HCT116 (cell line): ENCODE results near the gene DISP1. TPM values are rescaled to one million over a fixed set of nuclear protein-coding genes. Genes with fewer than 3 reads are reported as not detected.
"Not testable (repeated sequence)": the region's sequence is repeated elsewhere in the genome, so short reads cannot be mapped to it uniquely, and the experiment has no call there.

Experiments
- ATAC-seq: fragments of 200-7000 bp; cut with Tn5 transposase; 2 replicates; pipeline ENCODE4 v1.9.1; 2020; ENCODE audit warnings: mild to moderate bottlenecking, moderate library complexity
- BruUV-seq: library from RNA; stranded (reverse); fragments of 400-500 nt; replicated peaks from 2 replicates; lab custom pipeline; 2021; lab: Mats Ljungman, UMichigan
- CTCF ChIA-PET: fragments of 300-600 bp; sonication (Branson Sonifier 250); formaldehyde crosslinking; loops from one replicate; lab custom pipeline; 2021; ENCODE audit warnings: antibody characterized with exemption; lab: Charles Lee
- POLR2A ChIA-PET: fragments of 300-600, 350-600 bp; sonication (Branson Sonifier 250); formaldehyde crosslinking; loops from one replicate; lab custom pipeline; 2021; ENCODE audit warnings: antibody characterized with exemption; lab: Charles Lee
- RAD21 ChIA-PET, 2 experiments: fragments of 300-600 bp; sonication (Branson Sonifier 250); formaldehyde crosslinking; loops; one replicate each; lab custom pipeline; 2023; ENCODE audit warnings: low total read pairs in 2 of 2; ENCODE audit not compliant: uncharacterized antibody in 2 of 2, unreplicated experiment in 2 of 2, low non-redundant PET in 1 of 2; lab: Charles Lee
- DNase-seq: peaks from one replicate; pipeline ENCODE4 v3.0.0-alpha.2; 2010; ENCODE audit warnings: low read depth, low spot score
- H2AFZ ChIP-seq: fragments of 200-600 bp; shearing (Covaris generic), sonication (generic); 2 replicates; pipeline ENCODE4 v1.6.1; 2017; ENCODE audit warnings: low read depth, mixed run types, mixed read lengths, antibody characterized with exemption, low read length; ENCODE audit not compliant: poor library complexity, severe bottlenecking
- H3K27ac ChIP-seq: 2 replicates; pipeline ENCODE4 v1.5.1; 2012; ENCODE audit warnings: low read depth, low read length
- H3K27me3 ChIP-seq: fragments of 200-600 bp; sonication (generic); 2 replicates; pipeline ENCODE4 v1.6.1; 2016; ENCODE audit warnings: mixed run types, low read length, mixed read lengths; ENCODE audit not compliant: insufficient read depth
- H3K36me3 ChIP-seq, 2 experiments: fragments of 200-500 bp in 1 of 2; fragments of 200-600 bp in 1 of 2; sonication (Bioruptor generic) in 1 of 2; sonication (generic) in 1 of 2; 2 replicates each; pipeline versions ENCODE4 v1.5.1 to v1.6.1; 2014 to 2016; ENCODE audit warnings: low read length in 2 of 2, inconsistent platforms in 1 of 2, mixed read lengths in 1 of 2, mixed run types in 1 of 2; ENCODE audit not compliant: insufficient read depth in 2 of 2, control insufficient read depth in 1 of 2
- H3K4me1 ChIP-seq, 2 experiments: fragments of 200-600 bp in 1 of 2; sonication (generic) in 1 of 2; 2 replicates each; pipeline versions ENCODE4 v1.5.1 to v1.6.1; 2012 to 2017; ENCODE audit warnings: low read length in 2 of 2, inconsistent platforms in 1 of 2, mild to moderate bottlenecking in 1 of 2, mixed read lengths in 1 of 2, mixed run types in 1 of 2, moderate library complexity in 1 of 2; ENCODE audit not compliant: insufficient read depth in 2 of 2, control insufficient read depth in 1 of 2
- H3K4me2 ChIP-seq: fragments of 200-600 bp; sonication (generic); 2 replicates; pipeline ENCODE4 v1.6.1; 2017; ENCODE audit warnings: mixed run types, low read length, mixed read lengths
- H3K4me3 ChIP-seq, 2 experiments: fragments of 200-600 bp in 1 of 2; sonication (generic) in 1 of 2; replicated peaks in 1 of 2; 2 replicates each; pipeline ENCODE4 v1.5.1; 2011 to 2016; ENCODE audit warnings: low read length in 2 of 2, control low read depth in 1 of 2, low read depth in 1 of 2, mild to moderate bottlenecking in 1 of 2, mixed read lengths in 1 of 2, mixed run types in 1 of 2
- H3K79me2 ChIP-seq: fragments of 200-600 bp; sonication (generic); 2 replicates; pipeline ENCODE4 v1.6.1; 2017; ENCODE audit warnings: mild to moderate bottlenecking, mixed run types, low read length, moderate library complexity, mixed read lengths; ENCODE audit not compliant: insufficient read depth
- H3K9ac ChIP-seq: fragments of 200-600 bp; sonication (generic); 2 replicates; pipeline ENCODE4 v1.6.1; 2016; ENCODE audit warnings: low read length, mixed read lengths
- H3K9me2 ChIP-seq: fragments of 200-600 bp; sonication (generic), shearing (Covaris generic); 2 replicates; pipeline ENCODE4 v1.6.1; 2017; ENCODE audit warnings: mixed run types, mild to moderate bottlenecking, moderate library complexity; ENCODE audit not compliant: insufficient read depth
- H3K9me3 ChIP-seq, 2 experiments: fragments of 200-500 bp in 1 of 2; fragments of 200-600 bp in 1 of 2; sonication (Bioruptor generic) in 1 of 2; sonication (generic) in 1 of 2; 2 replicates each; pipeline ENCODE4 v1.6.1; 2014 to 2017; ENCODE audit warnings: low read length in 2 of 2, mixed read lengths in 2 of 2, inconsistent platforms in 1 of 2, low read depth in 1 of 2, mild to moderate bottlenecking in 1 of 2, mixed run types in 1 of 2, moderate library complexity in 1 of 2; ENCODE audit not compliant: control insufficient read depth in 1 of 2, insufficient read depth in 1 of 2
- H4K20me1 ChIP-seq: fragments of 200-600 bp; sonication (generic), shearing (Covaris generic); 2 replicates; pipeline ENCODE4 v1.6.1; 2017; ENCODE audit warnings: mixed run types, mild to moderate bottlenecking, moderate library complexity; ENCODE audit not compliant: insufficient read depth
- FOSL1 ChIP-seq: IDR thresholded peaks from 2 replicates; pipeline ENCODE4 v1.6.1; 2012; ENCODE audit warnings: low read depth
- REST ChIP-seq: IDR thresholded peaks from 2 replicates; pipeline ENCODE4 v1.6.1; 2012; ENCODE audit warnings: low read depth
- intact Hi-C: fragments of 100-400 bp; cut with micrococcal nuclease; formaldehyde crosslinking; loops from 2 replicates; pipeline ENCODE4 v1.10.0; 2022
- total RNA-seq: library from RNA; stranded (reverse); gene quantifications from one replicate; pipeline ENCODE4 v1.2.1, GENCODE V29; 2021; ENCODE audit not compliant: unreplicated experiment

The DISP1 gene
- total RNA-seq, 1 experiment from 2014 or later = 4.2 TPM

- TF ChIP-seq FOSL1 (no peak), REST (no peak)
- Histone ChIP-seq H3K9me2 (no peaks in the 10 kb centered on the region), H3K27me3 (no peaks in the 10 kb centered on the region), H3K4me2 (no peak overlapping the region), H3K9me3 (no peaks in the 10 kb centered on the region), H3K79me2 (no peaks in the 10 kb centered on the region), H4K20me1 (no peaks in the 10 kb centered on the region), H3K27ac (no peak overlapping the region), H3K4me1 (no peaks in the 10 kb centered on the region), H2AFZ (no peak overlapping the region), H3K4me3 (no peak overlapping the region), H3K36me3 (no peaks in the 10 kb centered on the region), H3K9ac (no peak overlapping the region)
- intact Hi-C loops = no loop called here
- ATAC-seq = no peak
- no TSS peak for BruUV-seq
- ChIA-PET CTCF (no interaction called here), RAD21 (no interaction called here), POLR2A (no interaction called here)
- DNase-seq = no peak
Observed at GRCh38 chr1:222845763-222846162, 30.9 kb downstream of the DISP1 start.

GRCh38 chr1:222850550-222850949 is 35.7 kb downstream of the DISP1 start:
- H3K9me3 ChIP-seq, H3K36me3 ChIP-seq, H3K27ac ChIP-seq, BruUV-seq, CTCF ChIA-PET, ATAC-seq, H4K20me1 ChIP-seq, H3K79me2 ChIP-seq, DNase-seq, H3K27me3 ChIP-seq, RAD21 ChIA-PET, H3K4me1 ChIP-seq, H3K9me2 ChIP-seq, H2AFZ ChIP-seq, POLR2A ChIA-PET, intact Hi-C loops, H3K9ac ChIP-seq, H3K4me2 ChIP-seq, H3K4me3 ChIP-seq: not testable (repeated sequence)
